ENCODE measurements around the gene SLX9.

The SLX9 gene

GRCh38 chr21:45014747-45015468 lies 75.1 kb downstream of the SLX9 start:
- DNase-seq (ENCODE audit: low read depth), result no peak

GRCh38 chr21:45015469-45015860 lies 75.6 kb downstream of the SLX9 start:
- DNase-seq (ENCODE audit: low read depth), result no peak
- H3K4me3 ChIP-seq (replicated peaks; ENCODE audit: low read depth, low read length), result no peak overlapping the region

More at GRCh38 chr21:45014747-45015468, 75.1 kb downstream of the SLX9 start:
- TF ChIP-seq CTCF (IDR thresholded peaks at IDR 0.05; ENCODE audit: low read length, missing control alignments), result no peak
- H3K4me3 ChIP-seq (replicated peaks; ENCODE audit: low read depth, low read length), result no peak overlapping the region

DNA sequence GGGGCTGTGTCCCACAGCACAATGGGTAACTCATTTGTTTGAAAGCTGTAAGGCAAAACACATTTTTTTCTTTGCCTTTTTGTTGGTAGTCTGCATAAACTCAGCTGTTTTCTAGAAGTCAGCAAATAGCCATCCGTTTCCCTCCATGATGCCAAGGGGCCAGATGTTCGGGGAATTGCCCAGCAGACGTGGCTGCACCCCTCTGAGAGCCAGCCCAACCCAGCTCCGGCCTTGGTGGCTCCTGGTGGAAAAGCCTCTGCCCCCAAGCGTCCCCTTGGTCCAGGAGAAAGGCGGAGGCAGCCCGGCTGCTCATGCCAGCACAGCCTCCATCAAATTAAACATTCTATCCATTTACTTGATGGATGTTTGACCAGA lies 76.2 kb downstream of the SLX9 start:
- H3K4me3 ChIP-seq (replicated peaks; ENCODE audit: low read depth, low read length), result no peak overlapping the region
- DNase-seq (ENCODE audit: low read depth), result no peak
- no peak for TF ChIP-seq CTCF (IDR thresholded peaks at IDR 0.05; ENCODE audit: low read length, missing control alignments)

More at GRCh38 chr21:45015469-45015860, 75.6 kb downstream of the SLX9 start:
- TF ChIP-seq CTCF (IDR thresholded peaks at IDR 0.05; ENCODE audit: low read length, missing control alignments), result no peak

GRCh38 chr21:45016406-45017038 lies 76.7 kb downstream of the SLX9 start:
- H3K4me3 ChIP-seq (replicated peaks; ENCODE audit: low read depth, low read length), result no peak overlapping the region
- no peak for TF ChIP-seq CTCF (IDR thresholded peaks at IDR 0.05; ENCODE audit: low read length, missing control alignments)
- no peak for DNase-seq (ENCODE audit: low read depth)

DNA sequence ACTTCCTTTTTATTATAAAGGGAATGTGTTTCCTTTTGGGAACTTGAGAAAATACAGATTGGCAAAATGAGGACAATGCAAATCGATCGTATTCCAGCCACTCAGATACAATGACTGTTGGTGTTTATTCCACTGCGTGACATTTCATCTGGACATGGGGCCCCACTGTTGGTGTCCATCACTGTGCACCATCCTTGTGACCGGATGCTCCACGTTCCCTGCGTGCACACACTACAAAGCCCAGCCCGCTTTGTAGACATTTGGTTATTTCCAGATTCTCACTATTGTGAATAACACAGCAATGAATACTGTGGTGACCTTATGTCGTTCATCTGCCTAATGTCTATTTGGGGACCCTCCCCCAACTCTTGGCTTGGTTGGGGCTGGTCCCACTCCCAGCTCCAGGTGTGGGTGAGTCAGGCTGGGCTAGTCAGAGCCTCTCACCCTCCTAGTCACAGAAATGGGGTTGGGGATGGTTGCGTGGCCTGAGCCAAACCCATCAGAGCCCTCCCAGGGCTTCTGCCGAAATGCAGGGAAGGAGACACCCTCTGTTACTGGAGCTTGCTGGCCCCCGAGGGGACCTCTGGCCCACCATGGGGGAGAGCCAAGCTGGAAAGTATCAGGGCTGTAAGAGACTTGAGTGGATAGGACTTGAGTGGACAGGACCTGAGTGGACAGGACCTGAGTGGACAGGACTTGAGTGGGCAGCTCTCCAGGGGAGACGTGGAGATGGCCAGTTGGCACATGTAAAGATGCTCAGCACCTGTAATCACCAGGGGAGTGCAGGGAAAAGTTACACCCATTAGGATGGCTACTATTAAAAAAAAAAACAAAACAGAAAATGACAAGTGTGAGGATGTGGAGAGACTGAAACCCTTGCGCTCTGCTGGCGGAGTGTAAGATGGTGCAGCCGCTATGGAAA lies 77.5 kb downstream of the SLX9 start:
- no peak for DNase-seq (ENCODE audit: low read depth)
- TF ChIP-seq CTCF (IDR thresholded peaks at IDR 0.05; ENCODE audit: low read length, missing control alignments), result no peak
- no peak overlapping the region for H3K4me3 ChIP-seq (replicated peaks; ENCODE audit: low read depth, low read length)

DNA sequence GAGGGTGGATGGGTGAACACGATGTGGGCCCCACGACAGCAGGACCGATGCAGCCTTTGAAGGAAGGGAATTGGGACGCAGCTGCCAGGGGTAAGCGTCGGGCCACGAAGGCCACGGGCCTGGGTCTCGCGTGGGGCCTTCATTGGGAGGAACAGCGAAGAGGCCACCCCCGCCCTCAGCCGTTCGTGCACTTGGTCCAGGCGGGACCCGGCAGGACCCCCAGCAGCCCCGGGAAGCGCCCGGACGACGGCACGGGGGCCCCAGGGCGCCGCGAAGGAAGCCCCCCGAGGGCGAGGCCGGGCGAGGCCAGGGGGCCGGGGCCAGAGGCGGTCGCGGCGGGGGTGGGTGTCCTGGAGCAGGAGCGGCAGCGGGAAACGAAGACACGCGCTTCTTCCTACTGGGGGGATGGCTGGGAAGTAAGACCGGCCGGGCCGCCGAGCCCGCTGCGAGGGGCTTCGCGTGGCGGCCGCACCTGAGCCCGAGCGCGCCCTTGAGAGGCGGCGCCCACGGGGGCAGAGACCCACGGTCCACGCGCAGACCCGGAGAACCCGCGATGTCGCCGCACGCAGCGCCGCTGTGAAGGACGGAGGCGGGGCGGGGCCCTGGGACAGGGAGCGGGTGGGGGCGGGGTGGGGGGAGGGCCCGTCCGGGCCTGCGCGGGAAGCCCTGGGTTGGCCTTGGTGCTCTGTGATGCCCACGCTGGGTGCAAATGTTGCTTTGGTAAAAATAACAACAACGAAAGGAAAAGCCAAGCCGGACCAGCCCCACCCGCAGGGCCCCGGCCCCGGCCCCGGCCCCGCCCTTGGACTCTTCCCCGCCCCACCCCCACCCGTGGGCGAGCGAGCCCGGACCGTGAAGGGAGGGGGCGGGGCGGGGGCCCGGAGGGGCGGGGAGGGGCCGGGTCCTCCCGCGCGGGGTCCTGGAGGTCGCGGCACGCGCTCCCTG lies 78.6 kb downstream of the SLX9 start:
- DNase-seq (ENCODE audit: low read depth), result no peak
- TF ChIP-seq CTCF (IDR thresholded peaks at IDR 0.05; ENCODE audit: low read length, missing control alignments), result no peak
- H3K4me3 ChIP-seq (replicated peaks; ENCODE audit: low read depth, low read length), result peak overlapping the region; percentile 33

Measured in fibroblast of pulmonary artery (primary cell).